Kidney (tissue), 14 donors: ENCODE data around the gene CTCFL. TPM values are rescaled to one million over a fixed set of nuclear protein-coding genes. Genes with fewer than 3 reads are reported as not detected.

Experiments used
- DNase-seq, 5 donors: peaks; one replicate each; pipeline ENCODE4 v3.0.0-alpha.2; 2013 to 2020
- FAIRE-seq: peaks from 2 replicates; lab custom pipeline; 2012; peaks lifted over from hg19 to GRCh38; lab: Jason Lieb, UNC
- H3K27ac ChIP-seq, 2 donors: one replicate each; pipeline ENCODE4 v1.7.0; 2013; ENCODE audit warnings: low read depth in 2 of 2, low read length in 2 of 2, inconsistent platforms in 1 of 2
- H3K27me3 ChIP-seq: one replicate; pipeline ENCODE4 v1.7.1; 2013; ENCODE audit warnings: low read length, inconsistent platforms; ENCODE audit not compliant: control insufficient read depth, insufficient read depth
- H3K36me3 ChIP-seq, 3 donors: one replicate each; pipeline versions ENCODE4 v1.7.0 to v1.7.1; 2013; ENCODE audit warnings: low read length in 3 of 3, control low read depth in 1 of 3, inconsistent platforms in 1 of 3; ENCODE audit not compliant: insufficient read depth in 3 of 3, control insufficient read depth in 2 of 3
- H3K4me1 ChIP-seq, 3 donors: one replicate each; pipeline versions ENCODE4 v1.7.0 to v1.7.1; 2013; ENCODE audit warnings: low read length in 3 of 3, inconsistent platforms in 1 of 3, low read depth in 1 of 3; ENCODE audit not compliant: control insufficient read depth in 2 of 3, insufficient read depth in 2 of 3
- H3K4me3 ChIP-seq, 3 donors: one replicate each; pipeline versions ENCODE4 v1.7.0 to v1.8.1; 2013; ENCODE audit warnings: low read length in 3 of 3, control low read depth in 1 of 3, inconsistent platforms in 1 of 3
- H3K9ac ChIP-seq, 3 donors: one replicate each; pipeline versions ENCODE4 v1.7.0 to v1.7.1; 2013; ENCODE audit warnings: low read length in 3 of 3, control low read depth in 1 of 3, inconsistent platforms in 1 of 3
- H3K9me3 ChIP-seq, 3 donors: one replicate each; pipeline versions ENCODE4 v1.7.0 to v1.7.1; 2013; ENCODE audit warnings: low read length in 3 of 3, control low read depth in 1 of 3, inconsistent platforms in 1 of 3; ENCODE audit not compliant: control insufficient read depth in 2 of 3, insufficient read depth in 1 of 3
- intact Hi-C: fragments of 100-400 bp; cut with DNase I; formaldehyde crosslinking; loops from one replicate; pipeline ENCODE4 v1.11.1; 2022
- polyA plus RNA-seq: library from polyadenylated mRNA; stranded (reverse); fragments of 350-450 nt; fragmentation: Illumina TruSeq; extraction: RNeasy Lipid Tissue Mini Kit (QIAGEN cat#74804); gene quantifications from one replicate; pipeline ENCODE4 v1.2.3, GENCODE V29; 2014; ENCODE audit warnings: low read depth, low replicate concordance; ENCODE audit not compliant: insufficient read depth
- total RNA-seq: library from RNA; stranded (reverse); fragmentation: NEBNext Ultra II Directional; extraction: Animal tissue kit (Norgen Biotek cat#: 25700); gene quantifications from one replicate; pipeline ENCODE4 v1.2.1, GENCODE V29; 2021
- TF ChIP-seq, protein P1 (sequence below): IDR thresholded peaks from 3 replicates; pipeline ENCODE4 v1.5.1; 2012; ENCODE audit warnings: mild to moderate bottlenecking, moderate library complexity, borderline replicate concordance; ENCODE audit not compliant: insufficient read depth; ENCODE audit errors: extremely low read depth
- donor health status: control.
- donor health status: control.
- donor health status: control.
- donor health status: control.
- donor health status: control.
- donor health status: DM: yes; HTN: yes; CAD: no.
- donor health status: Normal renal cell carcinoma (clear cell type).

The CTCFL gene
- total and polyA plus RNA-seq, 2 donors from 2014 or later, result not detected

- intact Hi-C loops, result no loop called here
- Histone ChIP-seq H3K27ac (peak overlapping the region; percentile 80 to 84), H3K36me3 (peaks cover 0 to 52% (median 31%) of the 10 kb centered on the region in 3 donors), H3K4me1 (peaks cover 3 to 8% (median 5%) of the 10 kb centered on the region in 3 donors), H3K4me3 (peak overlapping the region; percentile 51 to 78 (median 76)), H3K27me3 (no peaks in the 10 kb centered on the region), H3K9ac (peak overlapping the region in 2 of 3 donors; percentile 43 to 90), H3K9me3 (no peaks in the 10 kb centered on the region)
- no peak for FAIRE-seq
- no peak for DNase-seq
- TF ChIP-seq, protein P1, sequence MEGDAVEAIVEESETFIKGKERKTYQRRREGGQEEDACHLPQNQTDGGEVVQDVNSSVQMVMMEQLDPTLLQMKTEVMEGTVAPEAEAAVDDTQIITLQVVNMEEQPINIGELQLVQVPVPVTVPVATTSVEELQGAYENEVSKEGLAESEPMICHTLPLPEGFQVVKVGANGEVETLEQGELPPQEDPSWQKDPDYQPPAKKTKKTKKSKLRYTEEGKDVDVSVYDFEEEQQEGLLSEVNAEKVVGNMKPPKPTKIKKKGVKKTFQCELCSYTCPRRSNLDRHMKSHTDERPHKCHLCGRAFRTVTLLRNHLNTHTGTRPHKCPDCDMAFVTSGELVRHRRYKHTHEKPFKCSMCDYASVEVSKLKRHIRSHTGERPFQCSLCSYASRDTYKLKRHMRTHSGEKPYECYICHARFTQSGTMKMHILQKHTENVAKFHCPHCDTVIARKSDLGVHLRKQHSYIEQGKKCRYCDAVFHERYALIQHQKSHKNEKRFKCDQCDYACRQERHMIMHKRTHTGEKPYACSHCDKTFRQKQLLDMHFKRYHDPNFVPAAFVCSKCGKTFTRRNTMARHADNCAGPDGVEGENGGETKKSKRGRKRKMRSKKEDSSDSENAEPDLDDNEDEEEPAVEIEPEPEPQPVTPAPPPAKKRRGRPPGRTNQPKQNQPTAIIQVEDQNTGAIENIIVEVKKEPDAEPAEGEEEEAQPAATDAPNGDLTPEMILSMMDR, result no peak
Observed at GRCh38 chr20:57561356-57562279, 36.7 kb upstream of the CTCFL start.

DNA sequence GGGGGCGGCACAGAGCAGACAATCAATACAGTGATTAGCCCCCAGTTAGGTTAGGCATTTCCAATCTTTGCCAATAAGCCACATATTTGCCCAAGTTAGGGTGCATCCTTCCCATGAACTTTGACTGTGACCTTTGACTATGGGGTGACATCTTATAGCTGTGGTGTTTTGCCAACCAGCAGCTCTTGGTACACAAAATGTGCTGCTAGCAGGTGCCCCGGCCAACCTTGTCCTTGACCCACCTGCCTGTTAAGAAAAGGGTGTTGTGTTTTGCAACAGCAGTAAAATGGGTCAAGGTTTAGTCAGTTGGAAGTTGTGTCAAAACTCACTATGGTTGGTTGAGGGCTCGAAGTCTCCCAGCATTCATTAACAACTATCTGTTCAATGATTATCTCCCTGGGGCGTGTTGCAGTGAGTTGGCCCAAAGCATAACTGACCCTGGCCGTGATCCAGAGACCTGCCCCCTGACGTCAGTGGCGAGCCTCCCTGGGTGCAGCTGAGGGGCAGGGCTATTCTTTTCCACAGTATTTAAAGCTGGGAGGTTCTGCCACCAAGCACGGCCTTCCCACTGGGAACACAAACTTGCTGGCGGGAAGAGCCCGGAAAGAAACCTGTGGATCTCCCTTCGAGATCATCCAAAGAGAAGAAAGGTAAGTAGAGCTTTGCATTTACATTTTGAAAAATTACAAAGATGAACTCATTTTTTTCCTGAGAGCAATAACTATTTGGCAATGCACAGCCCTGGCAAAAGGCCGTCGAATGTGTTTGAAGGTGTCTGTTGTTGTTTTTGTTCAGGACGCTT, 35.8 kb upstream of the CTCFL start, which contains the start of gene PCK1:
Gene PCK1 (plus strand): TSS at position 557 of the 802 bp plus-strand sequence. CDS start 302 bp downstream, outside the sequence.
- H3K27ac ChIP-seq, result peak within 1 kb of the TSS; percentile 80 to 84
- intact Hi-C loops, result no loop called here
- no peaks in the 10 kb centered on the region for H3K27me3 ChIP-seq
- peaks cover 3 to 8% (median 5%) of the 10 kb centered on the region in 3 donors for H3K4me1 ChIP-seq
- DNase-seq (peak; percentile 66 to 96 (median 77)), FAIRE-seq (peak; percentile 88)
- peaks cover 0 to 47% (median 30%) of the 10 kb centered on the region in 3 donors for H3K36me3 ChIP-seq
- peak within 1 kb of the TSS in 2 of 3 donors; percentile 43 to 90 for H3K9ac ChIP-seq
- H3K4me3 ChIP-seq, result peak within 1 kb of the TSS; percentile 51 to 78 (median 76)
- no peaks in the 10 kb centered on the region for H3K9me3 ChIP-seq
- TF ChIP-seq, protein P1, result no peak

DNA sequence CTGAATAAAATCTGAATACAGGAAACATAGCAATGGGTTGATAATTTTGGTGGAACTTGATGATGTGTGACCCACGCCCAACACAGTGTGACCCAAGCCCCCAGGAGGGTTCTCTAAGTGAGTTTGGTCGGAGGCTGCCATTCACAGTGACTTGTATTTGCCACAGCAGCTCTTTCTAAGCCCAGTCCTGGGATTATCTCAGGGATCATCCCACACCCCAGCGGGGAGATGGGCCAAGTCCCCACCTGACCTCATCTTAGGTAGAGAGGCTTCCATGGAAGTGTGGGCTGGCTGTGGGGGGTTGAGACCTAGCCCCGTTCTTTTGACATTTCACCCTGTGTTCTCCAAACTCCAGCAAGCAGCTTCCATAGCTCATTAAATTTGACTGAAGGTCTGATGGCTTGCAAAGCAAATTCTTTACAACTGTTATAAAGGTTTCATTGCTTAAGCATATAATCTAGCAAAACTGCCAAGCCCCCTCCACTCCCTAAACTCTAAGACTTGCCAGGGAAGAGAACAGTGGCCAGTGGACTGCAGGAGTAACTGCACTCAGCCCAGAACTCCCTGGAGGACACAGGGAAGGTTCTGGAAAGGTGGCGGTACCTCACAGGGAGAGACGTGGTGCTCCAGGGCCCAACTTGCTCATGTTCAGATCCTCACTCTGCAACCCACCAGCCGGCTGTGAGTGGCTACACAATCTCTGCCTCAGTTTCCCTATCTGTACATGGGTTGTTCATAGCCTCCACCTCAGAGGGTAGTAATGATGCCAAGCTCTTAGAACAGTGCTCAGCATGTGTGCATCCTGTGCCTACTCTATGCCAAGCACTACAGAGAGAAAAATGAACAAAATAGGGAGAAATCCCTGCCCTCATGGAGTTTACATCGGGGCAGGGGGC, 35.0 kb upstream of the CTCFL start:
- no peak for FAIRE-seq
- peaks cover 3 to 8% (median 5%) of the 10 kb centered on the region in 3 donors for H3K4me1 ChIP-seq
- peak in 1 of 5 donors; percentile 78 for DNase-seq
- peak overlapping the region; percentile 68 to 84 for H3K27ac ChIP-seq
- TF ChIP-seq, protein P1, result no peak
- peaks cover 0 to 39% (median 23%) of the 10 kb centered on the region in 3 donors for H3K36me3 ChIP-seq
- H3K27me3 ChIP-seq, result no peaks in the 10 kb centered on the region
- H3K9ac ChIP-seq, result no peak overlapping the region
- intact Hi-C loops, result no loop called here
- no peak overlapping the region for H3K4me3 ChIP-seq
- H3K9me3 ChIP-seq, result no peaks in the 10 kb centered on the region
